IMR-90 (cell line): Measurements from ENCODE around the gene NPAS3. TPM values are rescaled to one million over a fixed set of nuclear protein-coding genes. Genes with fewer than 3 reads are reported as not detected.

Experiments
- ATAC-seq: fragments of 200-7000 bp; cut with Tn5 transposase; 2 replicates; pipeline ENCODE4 v1.9.1; 2020; ENCODE audit warnings: low read depth, mild to moderate bottlenecking, moderate library complexity
- BruUV-seq: library from RNA; stranded (reverse); fragments of 400-500 nt; replicated peaks from 2 replicates; lab custom pipeline; 2021; lab: Mats Ljungman, UMichigan
- CTCF ChIA-PET: fragments of 300-600 bp; formaldehyde crosslinking; extraction: SDS; loops from one replicate; lab custom pipeline; 2021; ENCODE audit warnings: antibody characterized with exemption; lab: Yijun Ruan, JAX
- POLR2A ChIA-PET: fragments of 300-600 bp; sonication (Branson Sonifier 250); formaldehyde crosslinking; loops from one replicate; lab custom pipeline; 2022; ENCODE audit warnings: antibody characterized with exemption; ENCODE audit not compliant: unreplicated experiment; lab: Charles Lee
- DNase-seq: peaks from one replicate; pipeline ENCODE4 v3.0.0; 2013
- H2AFZ ChIP-seq: replicated peaks from 2 replicates; pipeline ENCODE3; 2013; ENCODE audit warnings: low read length, mild to moderate bottlenecking; ENCODE audit not compliant: poor library complexity
- H2AK5ac ChIP-seq: 2 replicates; pipeline ENCODE4 v1.6.1; 2013; ENCODE audit warnings: low read depth, low read length, inconsistent platforms
- H2AK9ac ChIP-seq: replicated peaks from 2 replicates; pipeline ENCODE3; 2013; ENCODE audit warnings: mild to moderate bottlenecking, low read depth, low read length, moderate library complexity; ENCODE audit not compliant: poor library complexity
- H2BK120ac ChIP-seq: 2 replicates; pipeline ENCODE4 v1.6.1; 2013; ENCODE audit warnings: low read depth, low read length, inconsistent platforms
- H2BK15ac ChIP-seq: 3 replicates; pipeline ENCODE4 v1.6.1; 2013; ENCODE audit warnings: low read depth, low read length, inconsistent platforms
- H2BK20ac ChIP-seq: 2 replicates; pipeline ENCODE4 v1.6.1; 2013; ENCODE audit warnings: low read depth, mild to moderate bottlenecking, inconsistent platforms, low read length, moderate library complexity
- H2BK5ac ChIP-seq: 2 replicates; pipeline ENCODE4 v1.6.1; 2013; ENCODE audit warnings: mild to moderate bottlenecking, low read depth, low read length, inconsistent platforms; ENCODE audit not compliant: poor library complexity, severe bottlenecking
- H3K14ac ChIP-seq: replicated peaks from 2 replicates; pipeline ENCODE4 v1.6.1; 2013; ENCODE audit warnings: low read depth, low read length, inconsistent platforms
- H3K18ac ChIP-seq: 2 replicates; pipeline ENCODE4 v1.6.1; 2013; ENCODE audit warnings: low read depth, low read length, control low read depth
- H3K23ac ChIP-seq: 2 replicates; pipeline ENCODE4 v1.6.1; 2013; ENCODE audit warnings: low read depth, low read length, inconsistent platforms
- H3K27ac ChIP-seq: 2 replicates; pipeline ENCODE4 v1.5.1; 2013; ENCODE audit warnings: mild to moderate bottlenecking, control low read depth, low read length; ENCODE audit not compliant: insufficient read depth
- H3K27me3 ChIP-seq: 2 replicates; pipeline ENCODE4 v1.6.1; 2013; ENCODE audit warnings: low read length; ENCODE audit not compliant: control insufficient read depth, insufficient read depth
- H3K36me3 ChIP-seq: 2 replicates; pipeline ENCODE4 v1.6.1; 2013; ENCODE audit warnings: low read length, mixed read lengths; ENCODE audit not compliant: control insufficient read depth, insufficient read depth
- H3K4ac ChIP-seq: 2 replicates; pipeline ENCODE4 v1.6.1; 2013; ENCODE audit warnings: low read depth, low read length, inconsistent platforms
- H3K4me1 ChIP-seq: 2 replicates; pipeline ENCODE4 v1.6.1; 2013; ENCODE audit warnings: low read length, mixed read lengths; ENCODE audit not compliant: control insufficient read depth, insufficient read depth
- H3K4me2 ChIP-seq: 2 replicates; pipeline ENCODE4 v1.6.1; 2013; ENCODE audit warnings: low read depth, mild to moderate bottlenecking, control low read depth, low read length, moderate library complexity
- H3K4me3 ChIP-seq: 2 replicates; pipeline ENCODE4 v1.5.1; 2013; ENCODE audit warnings: low read depth, mild to moderate bottlenecking, control low read depth, low read length, moderate library complexity; ENCODE audit not compliant: insufficient read depth
- H3K56ac ChIP-seq: 2 replicates; pipeline ENCODE4 v1.6.1; 2013; ENCODE audit warnings: low read length, inconsistent platforms; ENCODE audit not compliant: insufficient read depth; ENCODE audit errors: extremely low read depth
- H3K79me1 ChIP-seq, 2 experiments: 2 replicates each; pipeline ENCODE4 v1.6.1; 2013; ENCODE audit warnings: low read length in 2 of 2, inconsistent platforms in 1 of 2, low read depth in 1 of 2
- H3K9ac ChIP-seq: 2 replicates; pipeline ENCODE4 v1.6.1; 2013; ENCODE audit warnings: low read depth, low read length, control low read depth
- H3K9me1 ChIP-seq: 2 replicates; pipeline ENCODE4 v1.6.1; 2013; ENCODE audit warnings: low read length, inconsistent platforms; ENCODE audit not compliant: insufficient read depth
- H3K9me3 ChIP-seq: 2 replicates; pipeline ENCODE4 v1.6.1; 2013; ENCODE audit warnings: low read length; ENCODE audit not compliant: control insufficient read depth, insufficient read depth
- H4K20me1 ChIP-seq: 2 replicates; pipeline ENCODE4 v1.6.1; 2013; ENCODE audit warnings: low read length, inconsistent platforms; ENCODE audit not compliant: insufficient read depth
- H4K5ac ChIP-seq: 2 replicates; pipeline ENCODE4 v1.6.1; 2013; ENCODE audit warnings: mild to moderate bottlenecking, low read depth, low read length, control low read depth
- H4K8ac ChIP-seq, 2 experiments: 2 replicates each; pipeline ENCODE4 v1.6.1; 2013; ENCODE audit warnings: low read depth in 2 of 2, low read length in 2 of 2, control low read depth in 1 of 2, inconsistent platforms in 1 of 2
- H4K91ac ChIP-seq: 2 replicates; pipeline ENCODE4 v1.6.1; 2013; ENCODE audit warnings: low read depth, low read length, inconsistent platforms; ENCODE audit not compliant: insufficient read depth
- BHLHE40 ChIP-seq: fragments of 150-350 bp; IDR thresholded peaks from 2 replicates; pipeline ENCODE4 v1.6.1; 2016; ENCODE audit warnings: mild to moderate bottlenecking, low read depth, low read length
- FOS ChIP-seq: fragments of 150-350 bp; IDR thresholded peaks from 2 replicates; pipeline ENCODE4 v1.6.1; 2016; ENCODE audit warnings: low read depth, low read length
- POLR2A ChIP-seq: IDR thresholded peaks from 2 replicates; pipeline ENCODE4 v1.6.1; 2012; ENCODE audit warnings: mild to moderate bottlenecking, low read depth, low read length
- RCOR1 ChIP-seq: IDR thresholded peaks from 2 replicates; pipeline ENCODE4 v1.6.1; 2012; ENCODE audit warnings: mild to moderate bottlenecking, low read length, improper control_type of control experiment; ENCODE audit not compliant: insufficient replicate concordance
- RFX5 ChIP-seq: IDR thresholded peaks from 2 replicates; pipeline ENCODE4 v1.8.0; 2012; ENCODE audit warnings: low read depth, mild to moderate bottlenecking, low read length, moderate library complexity
- SMC3 ChIP-seq: fragments of 150-350 bp; IDR thresholded peaks from 2 replicates; pipeline ENCODE4 v1.6.1; 2016; ENCODE audit warnings: low read depth, mild to moderate bottlenecking, antibody characterized with exemption, low read length, moderate library complexity
- WGBS, 2 experiments: methylation state at CpG; one replicate each; pipeline versions ENCODE4 v1.1.5 to v1.1.7; 2013; ENCODE audit warnings: missing lambda C conversion rate in 2 of 2; ENCODE audit not compliant: insufficient read length in 1 of 2; ENCODE audit errors: extremely low coverage in 2 of 2; 5-methylcytosine and 5-hydroxymethylcytosine counted together
- dilution Hi-C: fragments of 300-500 bp; cut with HindIII; formaldehyde crosslinking; loops from one replicate; pipeline ENCODE4 v1.14.3; 2018; ENCODE audit warnings: low sequenced_read_pairs; ENCODE audit not compliant: unreplicated experiment
- in situ Hi-C: fragments of 300-500 bp; cut with MboI; formaldehyde crosslinking; loops from 3 replicates; pipeline ENCODE4 v1.14.3; 2019; ENCODE audit warnings: low sequenced_read_pairs, inconsistent platforms, mixed read lengths
- intact Hi-C: fragments of 100-400 bp; cut with micrococcal nuclease; formaldehyde crosslinking; loops from 2 replicates; pipeline ENCODE4 v1.10.0; 2022
- polyA plus RNA-seq, 3 experiments: library from polyadenylated mRNA; depleted of rRNA; stranded (reverse); fragments of >200 nt; gene quantifications; 2 replicates each; pipeline ENCODE4 v1.2.3, GENCODE V29; 2012; ENCODE audit warnings: low replicate concordance in 1 of 3
- total RNA-seq: library from RNA; depleted of rRNA; stranded (reverse); fragments of >200 nt; gene quantifications from 2 replicates; pipeline ENCODE4 v1.2.3, GENCODE V29; 2012

NPAS3 gene
- total and polyA plus RNA-seq, 2 of the 4 experiments (the other 2 are of a cell fraction) = not detected

DNA sequence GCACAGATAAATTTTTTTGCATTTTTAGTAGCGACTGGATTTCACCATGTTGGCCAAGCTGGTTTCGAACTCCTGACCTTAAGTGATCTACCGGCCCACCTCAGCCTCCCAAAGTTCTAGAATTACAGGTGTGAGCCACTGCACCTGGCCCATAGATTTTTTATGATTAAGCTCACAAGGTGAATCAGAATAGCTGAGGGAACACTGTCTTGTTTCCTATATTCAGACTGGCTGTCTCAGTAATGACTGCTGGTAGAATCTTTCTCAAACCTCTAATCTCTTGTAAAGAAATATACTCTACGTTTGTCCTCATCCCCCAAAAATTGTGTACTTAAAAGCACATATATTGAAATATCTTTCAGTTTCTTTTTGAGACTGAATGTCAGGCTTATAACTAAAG lies 650.1 kb downstream of the NPAS3 start:
- Histone ChIP-seq H3K4me2 (no peak overlapping the region), H3K9me1 (no peaks in the 10 kb centered on the region), H3K36me3 (no peaks in the 10 kb centered on the region), H2BK20ac (no peak overlapping the region), H2AK5ac (no peak overlapping the region), H4K20me1 (no peaks in the 10 kb centered on the region), H3K23ac (no peak overlapping the region), H2BK5ac (no peak overlapping the region), H3K4ac (no peak overlapping the region), H3K79me1 (no peaks in the 10 kb centered on the region), H2BK120ac (no peak overlapping the region), H3K14ac (no peak overlapping the region), H3K27ac (no peak overlapping the region), H2AFZ (no peak overlapping the region), H3K27me3 (no peaks in the 10 kb centered on the region), H3K9me3 (no peaks in the 10 kb centered on the region), H4K8ac (no peak overlapping the region), H2AK9ac (no peak overlapping the region), H4K91ac (no peak overlapping the region), H4K5ac (no peak overlapping the region), H3K56ac (no peak overlapping the region), H3K4me3 (no peak overlapping the region), H3K18ac (no peak overlapping the region), H2BK15ac (no peak overlapping the region), H3K9ac (no peak overlapping the region), H3K4me1 (no peaks in the 10 kb centered on the region)
- dilution Hi-C loops (no loop called here), in situ Hi-C loops (no loop called here), intact Hi-C loops (no loop called here)
- no TSS peak for BruUV-seq
- TF ChIP-seq POLR2A (no peak), FOS (no peak), RFX5 (no peak), RCOR1 (no peak), BHLHE40 (no peak), SMC3 (no peak)
- POLR2A ChIA-PET = no interaction called here
- 63% methylated on average over 1 of the region's 4 CpGs; no CpG with 5 or more reads in 1 of the 2 experiments for WGBS, 2 experiments
- DNase-seq (no peak), ATAC-seq (no peak)
- CTCF ChIA-PET = no interaction called here
